Activated CD4-positive, alpha-beta T cell treated with anti-CD3 and anti-CD28 coated beads, Interleukin-2, amount 50 U/mL, for 4 hours (primary cell): ENCODE data around the gene ZBED3.

Experiments used
- DNase-seq, 2 experiments: peaks; one replicate each; pipeline ENCODE4 v3.0.0-alpha.2; 2020

ZBED3 gene

GRCh38 chr5:77076961-77077828 lies 9.9 kb downstream of the ZBED3 start:
- DNase-seq: peak; percentile 25 to 26

GRCh38 chr5:77074745-77075144 lies 12.3 kb downstream of the ZBED3 start:
- no peak for DNase-seq

- DNase-seq: no peak
These were observed 13.4 kb downstream of the ZBED3 start for GRCh38 chr5:77073667-77074066.

GRCh38 chr5:77066823-77067442 lies 20.2 kb downstream of the ZBED3 start:
- DNase-seq: no peak

GRCh38 chr5:77066184-77066583 lies 20.9 kb downstream of the ZBED3 start:
- no peak for DNase-seq

GRCh38 chr5:77065256-77065655 lies 21.8 kb downstream of the ZBED3 start:
- no peak for DNase-seq

- no peak for DNase-seq
These were observed 23.0 kb downstream of the ZBED3 start for GRCh38 chr5:77064040-77064439.

GRCh38 chr5:77046416-77047073 lies 40.5 kb downstream of the ZBED3 start:
- DNase-seq: no peak

GRCh38 chr5:77035950-77036349 lies 51.1 kb downstream of the ZBED3 start:
- no peak for DNase-seq

- DNase-seq: no peak
These were observed 53.7 kb downstream of the ZBED3 start for GRCh38 chr5:77033338-77033737.

GRCh38 chr5:77032635-77033034 lies 54.5 kb downstream of the ZBED3 start:
- no peak for DNase-seq

GRCh38 chr5:77031891-77032290 lies 55.2 kb downstream of the ZBED3 start:
- no peak for DNase-seq

- peak; percentile 87 to 88 for DNase-seq
These were observed 56.7 kb downstream of the ZBED3 start, which contains the start of gene AGGF1 for GRCh38 chr5:77030097-77031071. Gene AGGF1 (plus strand): TSS chr5:77030404. CDS start chr5:77030767, 363 bp downstream.

- DNase-seq: no peak
These were observed 57.7 kb downstream of the ZBED3 start for GRCh38 chr5:77029376-77029885.

- no peak for DNase-seq
These were observed 58.3 kb downstream of the ZBED3 start for GRCh38 chr5:77028631-77029375.

GRCh38 chr5:77024490-77024889 lies 62.6 kb downstream of the ZBED3 start:
- DNase-seq: no peak

- DNase-seq: no peak
These were observed 64.3 kb downstream of the ZBED3 start for GRCh38 chr5:77022511-77023417.
